Measurements from ENCODE around the gene NOTCH1.

Gene NOTCH1

DNA sequence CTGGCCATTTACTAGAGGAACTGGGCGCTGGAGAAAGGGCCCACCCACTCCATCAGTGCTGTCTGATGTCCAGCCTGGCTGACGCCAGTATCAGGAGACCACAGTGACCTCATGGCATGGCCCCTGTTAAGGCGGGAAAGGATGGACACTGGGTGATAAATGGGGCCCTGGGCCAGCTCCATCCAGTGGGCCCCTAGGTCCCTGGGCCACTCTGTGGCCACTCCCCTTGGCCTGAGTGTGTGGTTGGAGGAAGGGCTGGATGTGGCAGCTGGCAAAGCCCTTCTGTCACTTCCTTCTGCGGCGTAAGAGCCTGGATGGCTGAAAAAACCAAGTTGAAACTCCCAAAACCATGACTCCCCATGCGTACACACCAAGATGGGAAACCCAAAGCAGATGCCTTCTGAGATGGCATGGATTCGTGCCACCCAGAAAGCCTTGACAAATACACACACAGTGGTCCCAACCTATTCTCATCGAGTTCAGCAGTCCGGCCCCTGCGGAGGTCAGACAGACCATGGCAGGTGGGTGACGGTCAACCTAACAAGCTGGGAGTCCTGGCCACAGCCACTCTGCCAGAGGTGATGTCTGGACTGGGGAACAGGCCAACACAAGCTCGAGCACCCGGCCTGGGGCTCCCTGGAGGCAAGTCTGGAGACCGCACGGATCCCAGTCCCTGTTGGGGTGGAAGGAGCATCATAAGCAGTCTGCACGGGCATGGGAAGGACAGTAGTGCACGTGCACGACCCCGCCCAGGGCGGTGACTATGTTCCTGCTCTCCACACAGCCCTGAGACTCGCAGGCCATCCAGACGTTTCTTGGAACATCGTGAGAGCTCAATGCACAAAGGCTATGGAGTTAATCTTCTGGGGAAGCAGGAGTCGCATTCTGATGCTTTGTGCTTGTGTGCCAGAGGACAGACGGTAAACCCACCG lies 45.2 kb upstream of the NOTCH1 start:
- ChIA-PET POLR2A (interaction anchor here (0.5 kb wide), 1 partner anchor 805 kb away, joined by 3 read pairs; no protein-coding TSS in a partner anchor), CTCF (interaction anchor here (0.6 to 1.6 kb wide), 2 partner anchors 102 to 103 kb away, joined by 4 read pairs; no protein-coding TSS in a partner anchor)
- Histone ChIP-seq H3K4me1 (ENCODE audit: control insufficient read depth, insufficient read depth, low read length) (no peaks in the 10 kb centered on the region), H3K27ac (ENCODE audit: extremely low read depth, low read depth, low read length) (no peak overlapping the region), H3K9me3 (ENCODE audit: control insufficient read depth, insufficient read depth, low read depth, low read length) (no peaks in the 10 kb centered on the region), H3K36me3 (ENCODE audit: control insufficient read depth in 2 of 2, insufficient read depth in 1 of 2, low read length in 2 of 2) (no peaks in the 10 kb centered on the region), H3K4me3 (ENCODE audit: low read depth, low read length) (no peak overlapping the region)
- TF ChIP-seq ZNF157 (tag by site-specific recombination; IDR thresholded peaks at IDR 0.05), result peak; percentile 100
- TF ChIP-seq RBAK (tag by site-specific recombination; IDR thresholded peaks at IDR 0.05), result no peak
- TF ChIP-seq, protein P1, sequence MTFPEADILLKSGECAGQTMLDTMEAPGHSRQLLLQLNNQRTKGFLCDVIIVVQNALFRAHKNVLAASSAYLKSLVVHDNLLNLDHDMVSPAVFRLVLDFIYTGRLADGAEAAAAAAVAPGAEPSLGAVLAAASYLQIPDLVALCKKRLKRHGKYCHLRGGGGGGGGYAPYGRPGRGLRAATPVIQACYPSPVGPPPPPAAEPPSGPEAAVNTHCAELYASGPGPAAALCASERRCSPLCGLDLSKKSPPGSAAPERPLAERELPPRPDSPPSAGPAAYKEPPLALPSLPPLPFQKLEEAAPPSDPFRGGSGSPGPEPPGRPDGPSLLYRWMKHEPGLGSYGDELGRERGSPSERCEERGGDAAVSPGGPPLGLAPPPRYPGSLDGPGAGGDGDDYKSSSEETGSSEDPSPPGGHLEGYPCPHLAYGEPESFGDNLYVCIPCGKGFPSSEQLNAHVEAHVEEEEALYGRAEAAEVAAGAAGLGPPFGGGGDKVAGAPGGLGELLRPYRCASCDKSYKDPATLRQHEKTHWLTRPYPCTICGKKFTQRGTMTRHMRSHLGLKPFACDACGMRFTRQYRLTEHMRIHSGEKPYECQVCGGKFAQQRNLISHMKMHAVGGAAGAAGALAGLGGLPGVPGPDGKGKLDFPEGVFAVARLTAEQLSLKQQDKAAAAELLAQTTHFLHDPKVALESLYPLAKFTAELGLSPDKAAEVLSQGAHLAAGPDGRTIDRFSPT (tag by site-specific recombination; IDR thresholded peaks at IDR 0.05), result no peak
- peak; percentile 25 for TF ChIP-seq SETDB1 (IDR thresholded peaks at IDR 0.05; ENCODE audit: insufficient read length, low read length)
- peak; percentile 70 for TF ChIP-seq KLF1 (tag by site-specific recombination; IDR thresholded peaks at IDR 0.05)
- TF ChIP-seq ZSCAN30 (tag by site-specific recombination; IDR thresholded peaks at IDR 0.05), result no peak

DNA sequence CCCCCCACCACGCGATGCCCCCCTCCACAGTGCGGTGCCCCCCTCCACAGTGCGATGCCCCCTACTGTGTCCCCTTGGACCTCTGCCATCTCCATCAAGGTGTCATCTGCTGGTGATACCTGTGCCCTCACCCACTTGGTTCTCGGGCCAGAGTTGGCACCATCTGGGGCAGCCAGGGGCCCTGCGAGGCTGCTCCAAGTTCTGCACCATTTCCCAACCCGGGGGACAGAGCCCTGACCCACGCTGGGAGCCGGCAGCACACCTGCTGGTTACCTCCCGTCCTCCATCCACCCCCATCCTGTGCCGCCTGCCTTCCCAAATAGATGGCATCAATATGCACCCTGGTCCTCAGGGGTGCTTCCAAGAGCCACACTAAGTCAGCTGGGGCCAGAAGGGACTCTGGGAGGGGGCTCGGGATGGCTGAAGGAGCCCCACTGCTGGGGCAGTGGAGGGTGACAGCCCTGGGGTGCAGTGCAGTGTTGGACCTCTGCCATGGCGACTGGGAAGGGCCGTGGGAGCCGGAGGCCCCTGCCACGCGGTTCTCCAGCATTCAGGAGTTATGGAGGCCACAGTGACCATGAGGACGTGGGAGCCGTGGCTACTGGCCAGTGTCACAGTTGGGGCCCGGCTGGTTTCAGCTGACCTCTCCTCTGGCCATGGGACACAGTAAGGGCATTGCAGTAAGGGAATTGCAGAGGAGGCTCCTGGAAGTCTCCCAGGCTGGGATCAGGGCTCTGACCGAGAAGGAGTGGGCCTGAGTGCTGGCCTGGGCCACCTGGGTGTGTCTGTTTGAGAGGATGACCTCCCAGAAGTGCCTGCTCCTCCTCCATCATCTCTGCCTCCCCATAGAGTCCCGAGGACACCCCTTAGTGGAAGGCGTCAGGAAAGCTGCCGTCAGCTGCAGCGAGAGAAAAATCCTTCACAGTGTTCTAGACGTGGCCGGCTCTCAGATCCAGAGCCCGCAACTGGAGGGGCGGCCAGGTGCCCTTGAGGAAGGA lies 44.2 kb upstream of the NOTCH1 start:
- Histone ChIP-seq H3K27ac (ENCODE audit: extremely low read depth, low read depth, low read length) (no peak overlapping the region), H3K9me3 (ENCODE audit: control insufficient read depth, insufficient read depth, low read depth, low read length) (no peaks in the 10 kb centered on the region), H3K4me1 (ENCODE audit: control insufficient read depth, insufficient read depth, low read length) (no peaks in the 10 kb centered on the region), H3K36me3 (ENCODE audit: control insufficient read depth in 2 of 2, insufficient read depth in 1 of 2, low read length in 2 of 2) (no peaks in the 10 kb centered on the region), H3K4me3 (ENCODE audit: low read depth, low read length) (no peak overlapping the region)
- POLR2A ChIA-PET, result no interaction called here
- CTCF ChIA-PET, result no interaction called here
- TF ChIP-seq RBAK (tag by site-specific recombination; IDR thresholded peaks at IDR 0.05) (no peak), ZNF792 (tag by site-specific recombination; IDR thresholded peaks at IDR 0.05) (no peak), ZNF138 (tag by site-specific recombination; IDR thresholded peaks at IDR 0.05; ENCODE audit: borderline replicate concordance) (no peak), ZNF24 (tag by site-specific recombination; IDR thresholded peaks at IDR 0.05) (no peak), ZBTB44 (tag by site-specific recombination; IDR thresholded peaks at IDR 0.05) (no peak), ZFP41 (tag by site-specific recombination; IDR thresholded peaks at IDR 0.05; ENCODE audit: borderline replicate concordance) (no peak), KLF8 (tag by site-specific recombination; IDR thresholded peaks at IDR 0.05) (no peak), FEZF1 (tag by site-specific recombination; IDR thresholded peaks at IDR 0.05) (no peak), ZNF266 (tag by site-specific recombination; IDR thresholded peaks at IDR 0.05; ENCODE audit: low read depth) (no peak), ZNF132 (tag by site-specific recombination; IDR thresholded peaks at IDR 0.05; ENCODE audit: borderline replicate concordance) (no peak), ZNF521 (tag by site-specific recombination; IDR thresholded peaks at IDR 0.05) (no peak)
- TF ChIP-seq, protein P2, sequence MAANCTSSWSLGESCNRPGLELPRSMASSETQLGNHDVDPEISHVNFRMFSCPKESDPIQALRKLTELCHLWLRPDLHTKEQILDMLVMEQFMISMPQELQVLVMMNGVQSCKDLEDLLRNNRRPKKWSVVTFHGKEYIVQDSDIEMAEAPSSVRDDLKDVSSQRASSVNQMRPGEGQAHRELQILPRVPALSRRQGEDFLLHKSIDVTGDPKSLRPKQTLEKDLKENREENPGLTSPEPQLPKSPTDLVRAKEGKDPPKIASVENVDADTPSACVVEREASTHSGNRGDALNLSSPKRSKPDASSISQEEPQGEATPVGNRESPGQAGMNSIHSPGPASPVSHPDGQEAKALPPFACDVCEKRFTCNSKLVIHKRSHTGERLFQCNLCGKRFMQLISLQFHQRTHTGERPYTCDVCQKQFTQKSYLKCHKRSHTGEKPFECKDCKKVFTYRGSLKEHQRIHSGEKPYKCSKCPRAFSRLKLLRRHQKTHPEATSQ (tag by site-specific recombination; IDR thresholded peaks at IDR 0.05), result no peak
- TF ChIP-seq, protein P3, sequence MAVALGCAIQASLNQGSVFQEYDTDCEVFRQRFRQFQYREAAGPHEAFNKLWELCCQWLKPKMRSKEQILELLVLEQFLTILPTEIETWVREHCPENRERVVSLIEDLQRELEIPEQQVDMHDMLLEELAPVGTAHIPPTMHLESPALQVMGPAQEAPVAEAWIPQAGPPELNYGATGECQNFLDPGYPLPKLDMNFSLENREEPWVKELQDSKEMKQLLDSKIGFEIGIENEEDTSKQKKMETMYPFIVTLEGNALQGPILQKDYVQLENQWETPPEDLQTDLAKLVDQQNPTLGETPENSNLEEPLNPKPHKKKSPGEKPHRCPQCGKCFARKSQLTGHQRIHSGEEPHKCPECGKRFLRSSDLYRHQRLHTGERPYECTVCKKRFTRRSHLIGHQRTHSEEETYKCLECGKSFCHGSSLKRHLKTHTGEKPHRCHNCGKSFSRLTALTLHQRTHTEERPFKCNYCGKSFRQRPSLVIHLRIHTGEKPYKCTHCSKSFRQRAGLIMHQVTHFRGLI (tag by site-specific recombination; IDR thresholded peaks at IDR 0.05), result no peak
